ENCODE data around the gene SNPH. TPM values are rescaled to one million over a fixed set of nuclear protein-coding genes. Genes with fewer than 3 reads are reported as not detected.
A peak's percentile ranks its signal among the peaks of the same experiment; 100 is the strongest.

SNPH gene
- total RNA-seq, 1 donor from 2014 or later: 0.43 TPM

GRCh38 chr20:1335961-1336698, 70.0 kb downstream of the SNPH start:
- H2AFZ ChIP-seq (replicated peaks): no peak overlapping the region
- H3K36me3 ChIP-seq: no peaks in the 10 kb centered on the region
- H3K4me2 ChIP-seq: no peak overlapping the region
- H3K9me3 ChIP-seq (ENCODE audit: low read depth): no peaks in the 10 kb centered on the region
- H3K4me3 ChIP-seq: no peak overlapping the region
- H4K20me1 ChIP-seq (ENCODE audit: low read depth): peaks cover 42% of the 10 kb centered on the region
- Mint-ChIP-seq H3K27ac (peak overlapping the region; percentile 23), H3K36me3 (peaks cover 11% of the 10 kb centered on the region), H3K9me3 (no peaks in the 10 kb centered on the region), H3K27me3 (ENCODE audit: insufficient read depth, low read depth) (no peaks in the 10 kb centered on the region), H3K4me3 (no peak overlapping the region), H3K4me1 (no peaks in the 10 kb centered on the region)
- H3F3A ChIP-seq (ENCODE audit: low read depth): no peaks in the 10 kb centered on the region
- H3K27ac ChIP-seq: no peak overlapping the region
- H3K4me1 ChIP-seq: no peaks in the 10 kb centered on the region
- H3K79me2 ChIP-seq (ENCODE audit: low read depth): peaks cover 15% of the 10 kb centered on the region
- DNase-seq (ENCODE audit: low spot score): no peak
- no peak overlapping the region for H3K9ac ChIP-seq
- TF ChIP-seq EZH2phosphoT487 (IDR thresholded peaks at IDR 0.05): no peak
- TF ChIP-seq CTCF (IDR thresholded peaks at IDR 0.05): no peak
- TF ChIP-seq EZH2 (IDR thresholded peaks at IDR 0.05): no peak
- no peaks in the 10 kb centered on the region for H3K27me3 ChIP-seq

- Mint-ChIP-seq H3K27ac (no peak overlapping the region), H3K4me3 (no peak overlapping the region), H3K4me1 (no peaks in the 10 kb centered on the region), H3K36me3 (peaks cover 9% of the 10 kb centered on the region), H3K9me3 (no peaks in the 10 kb centered on the region), H3K27me3 (ENCODE audit: insufficient read depth, low read depth) (no peaks in the 10 kb centered on the region)
- peaks cover 8% of the 10 kb centered on the region for H3K79me2 ChIP-seq (ENCODE audit: low read depth)
- TF ChIP-seq EZH2phosphoT487 (IDR thresholded peaks at IDR 0.05) (no peak), EZH2 (IDR thresholded peaks at IDR 0.05) (no peak), CTCF (IDR thresholded peaks at IDR 0.05) (no peak)
- H3K27me3 ChIP-seq: no peaks in the 10 kb centered on the region
- no peaks in the 10 kb centered on the region for H3K9me3 ChIP-seq (ENCODE audit: low read depth)
- H3K4me2 ChIP-seq: no peak overlapping the region
- no peak overlapping the region for H2AFZ ChIP-seq (replicated peaks)
- H3K4me3 ChIP-seq: no peak overlapping the region
- peaks cover 35% of the 10 kb centered on the region for H4K20me1 ChIP-seq (ENCODE audit: low read depth)
- H3F3A ChIP-seq (ENCODE audit: low read depth): no peaks in the 10 kb centered on the region
- H3K9ac ChIP-seq: no peak overlapping the region
- no peaks in the 10 kb centered on the region for H3K4me1 ChIP-seq
- no peak for DNase-seq (ENCODE audit: low spot score)
- H3K27ac ChIP-seq: no peak overlapping the region
- H3K36me3 ChIP-seq: no peaks in the 10 kb centered on the region
Observed at GRCh38 chr20:1336699-1337367, 70.7 kb downstream of the SNPH start.

GRCh38 chr20:1337441-1337840, 71.3 kb downstream of the SNPH start:
- Mint-ChIP-seq H3K9me3 (no peaks in the 10 kb centered on the region), H3K27me3 (ENCODE audit: insufficient read depth, low read depth) (no peaks in the 10 kb centered on the region), H3K36me3 (peaks cover 9% of the 10 kb centered on the region), H3K27ac (no peak overlapping the region), H3K4me1 (no peaks in the 10 kb centered on the region), H3K4me3 (no peak overlapping the region)
- no peak for TF ChIP-seq EZH2 (IDR thresholded peaks at IDR 0.05)
- no peak for TF ChIP-seq EZH2phosphoT487 (IDR thresholded peaks at IDR 0.05)
- no peak for TF ChIP-seq CTCF (IDR thresholded peaks at IDR 0.05)
- H3F3A ChIP-seq (ENCODE audit: low read depth): no peaks in the 10 kb centered on the region
- H3K4me2 ChIP-seq: no peak overlapping the region
- peaks cover 29% of the 10 kb centered on the region for H4K20me1 ChIP-seq (ENCODE audit: low read depth)
- H3K4me3 ChIP-seq: no peak overlapping the region
- no peaks in the 10 kb centered on the region for H3K27me3 ChIP-seq
- no peaks in the 10 kb centered on the region for H3K4me1 ChIP-seq
- H3K27ac ChIP-seq: no peak overlapping the region
- no peak for DNase-seq (ENCODE audit: low spot score)
- no peak overlapping the region for H2AFZ ChIP-seq (replicated peaks)
- H3K36me3 ChIP-seq: no peaks in the 10 kb centered on the region
- no peaks in the 10 kb centered on the region for H3K9me3 ChIP-seq (ENCODE audit: low read depth)
- no peak overlapping the region for H3K9ac ChIP-seq
- peaks cover 4% of the 10 kb centered on the region for H3K79me2 ChIP-seq (ENCODE audit: low read depth)

All from neural progenitor cell (in vitro differentiated cells).